ENCODE results near the gene DNAH10.

DNAH10 gene

GRCh38 chr12:123971770-123972456 is 209.8 kb downstream of the DNAH10 start:
- DNase-seq (ENCODE audit: low read depth in 2 of 2) = no peak

- DNase-seq (ENCODE audit: low read depth in 2 of 2) = peak; percentile 92 to 94
Measured at GRCh38 chr12:123972457-123973401, 210.6 kb downstream of the DNAH10 start, which contains the start of the genes CCDC92 and ZNF664. CCDC92 (minus strand) TSS chr12:123972831; CDS start chr12:123944305, 28,526 bp downstream. ZNF664 (plus strand) TSS chr12:123973215; CDS start chr12:124012145, 38,930 bp downstream.

DNA sequence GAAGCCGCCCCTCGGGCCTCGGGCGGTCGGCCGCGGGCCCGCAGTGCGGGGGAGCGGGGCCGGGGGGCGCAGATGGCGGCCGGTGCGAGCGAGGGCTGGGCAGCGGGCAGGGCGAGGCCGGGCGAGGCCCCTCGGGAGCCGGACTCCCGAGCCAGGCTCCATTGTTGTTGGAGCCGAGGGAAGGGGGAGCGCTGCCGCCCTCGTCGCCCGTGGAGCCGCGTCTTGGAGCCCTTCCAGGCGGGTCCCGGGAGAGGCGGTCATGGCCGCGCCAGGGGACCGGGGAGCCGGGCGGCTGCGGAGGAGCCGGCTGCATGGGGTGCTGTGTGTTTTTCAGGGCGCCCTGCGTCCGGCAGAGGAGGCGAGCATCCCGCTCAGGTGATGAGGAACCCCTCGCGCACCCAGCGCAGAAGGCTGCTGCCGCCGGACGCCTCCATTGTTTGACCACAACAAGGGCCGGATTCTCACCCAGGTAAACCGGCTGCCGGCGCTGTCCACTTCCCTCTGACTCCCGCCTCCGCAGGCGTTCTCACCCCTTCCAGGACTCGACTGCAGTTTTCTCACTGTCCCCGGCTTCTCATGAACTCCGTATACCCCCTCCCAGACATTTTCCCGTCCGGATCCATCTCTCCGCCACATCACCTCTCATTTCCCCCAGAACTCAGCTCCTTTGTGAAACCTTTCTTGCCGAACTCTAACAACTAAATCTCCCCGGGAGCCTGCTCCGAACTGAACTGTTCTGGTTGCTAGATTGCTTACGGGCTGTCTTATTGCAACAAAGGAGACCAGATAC is 211.6 kb downstream of the DNAH10 start:
- no peak for DNase-seq (ENCODE audit: low read depth in 2 of 2)

GRCh38 chr12:123976227-123976826 is 214.2 kb downstream of the DNAH10 start:
- no peak for DNase-seq (ENCODE audit: low read depth in 2 of 2)

DNA sequence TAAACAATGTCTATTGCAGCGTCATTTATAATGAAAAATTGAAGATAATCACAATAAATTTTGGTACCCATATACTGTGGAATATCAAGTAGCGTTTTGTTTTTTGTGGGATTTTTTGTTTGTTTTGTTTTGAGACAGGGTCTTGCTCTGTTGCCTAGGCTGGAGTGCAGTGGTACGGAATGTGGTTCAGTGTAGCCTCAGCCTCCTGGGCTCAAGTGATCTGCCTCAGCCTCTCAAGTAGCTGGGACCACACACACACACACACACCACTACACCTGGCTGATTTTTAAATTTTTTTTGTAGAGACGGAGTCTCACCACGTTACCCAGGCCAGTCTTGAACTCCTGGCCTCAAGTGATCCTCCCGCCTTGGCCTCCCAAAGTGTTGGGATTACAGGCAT is 217.5 kb downstream of the DNAH10 start:
- no peak for DNase-seq (ENCODE audit: low read depth in 2 of 2)

DNA sequence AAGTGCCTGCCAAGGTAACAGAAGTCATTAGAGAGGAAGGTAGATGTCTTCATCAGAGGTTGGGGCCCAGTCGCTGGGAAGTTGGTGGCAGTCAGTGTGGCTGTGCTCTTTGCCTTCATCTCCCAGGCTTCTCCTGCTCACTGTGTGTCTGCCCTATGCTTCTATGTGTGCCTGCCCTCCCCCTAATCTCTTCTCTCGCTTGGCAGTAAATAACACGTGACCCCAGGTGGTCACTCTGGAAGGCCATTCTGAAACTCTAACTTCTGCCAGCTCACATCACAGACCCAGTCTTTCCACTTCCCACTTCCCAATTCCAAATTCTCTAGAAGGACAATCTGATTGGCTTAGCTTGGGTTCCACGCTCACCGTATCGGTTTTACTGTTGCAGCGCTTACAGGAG is 220.2 kb downstream of the DNAH10 start:
- no peak for DNase-seq (ENCODE audit: low read depth in 2 of 2)

DNA sequence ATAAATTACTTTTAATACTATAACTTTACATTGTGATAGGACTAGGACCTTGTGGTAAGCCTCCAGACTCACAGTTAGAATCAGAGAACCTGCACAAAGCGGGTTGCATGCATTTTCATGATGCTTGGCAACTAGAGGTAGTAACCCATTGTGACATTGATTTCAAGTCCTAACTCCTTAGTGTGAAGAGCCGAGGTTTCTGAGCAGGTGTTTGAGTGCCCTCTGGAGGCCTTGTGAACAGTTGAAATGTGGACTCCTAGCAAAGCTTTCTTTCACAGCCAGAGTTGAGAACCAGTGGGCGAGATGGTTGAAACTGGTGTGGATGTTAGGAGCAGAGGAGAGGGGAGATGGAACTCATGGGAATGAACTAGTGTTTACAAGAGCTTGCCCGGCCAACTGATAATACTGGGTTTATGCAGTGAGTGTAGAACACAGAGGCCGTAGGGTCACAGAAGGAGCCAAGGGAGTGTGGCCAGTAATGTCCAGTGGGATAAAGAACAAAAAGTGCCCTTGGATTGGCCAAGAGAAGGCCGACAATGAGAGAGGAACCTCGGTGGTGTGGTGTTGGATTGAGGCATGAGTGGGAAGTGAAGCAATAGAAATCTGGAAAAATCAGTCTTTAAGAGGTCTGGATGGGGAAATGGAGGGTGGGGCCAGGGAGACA is 221.9 kb downstream of the DNAH10 start:
- DNase-seq (ENCODE audit: low read depth in 2 of 2) = peak in 1 of 2 donors; percentile 8

DNA sequence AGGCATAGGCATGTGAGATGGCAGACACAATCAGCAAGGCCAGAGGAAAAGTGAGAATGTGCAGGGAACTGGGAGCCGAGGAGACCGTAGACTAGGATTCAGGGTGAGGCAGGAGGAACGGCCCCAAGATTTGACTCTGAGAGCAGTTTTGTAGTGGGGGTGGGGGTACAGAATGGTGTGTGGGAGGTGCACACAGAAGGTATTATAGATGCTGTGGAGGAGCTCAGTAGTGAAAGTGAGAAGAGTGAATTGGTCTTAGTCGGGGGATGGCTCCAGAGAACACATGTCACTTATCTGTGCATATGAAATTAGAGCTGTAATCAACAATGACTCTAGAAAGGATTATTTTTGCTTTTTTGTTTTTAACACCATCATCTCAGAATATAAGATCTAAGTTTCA is 222.8 kb downstream of the DNAH10 start:
- DNase-seq (ENCODE audit: low read depth in 2 of 2) = no peak

Data from stimulated activated CD4-positive, alpha-beta T cell treated with anti-CD3 and anti-CD28 coated beads, Interleukin-1b, Interleukin-23, amount 100 ng/mL, for 1 hour (primary cell).